Measurements from ENCODE around the gene LRRC4C. TPM values are rescaled to one million over a fixed set of nuclear protein-coding genes. Genes with fewer than 3 reads are reported as not detected.

The LRRC4C gene
- polyA plus RNA-seq, 1 experiment: not detected

DNA sequence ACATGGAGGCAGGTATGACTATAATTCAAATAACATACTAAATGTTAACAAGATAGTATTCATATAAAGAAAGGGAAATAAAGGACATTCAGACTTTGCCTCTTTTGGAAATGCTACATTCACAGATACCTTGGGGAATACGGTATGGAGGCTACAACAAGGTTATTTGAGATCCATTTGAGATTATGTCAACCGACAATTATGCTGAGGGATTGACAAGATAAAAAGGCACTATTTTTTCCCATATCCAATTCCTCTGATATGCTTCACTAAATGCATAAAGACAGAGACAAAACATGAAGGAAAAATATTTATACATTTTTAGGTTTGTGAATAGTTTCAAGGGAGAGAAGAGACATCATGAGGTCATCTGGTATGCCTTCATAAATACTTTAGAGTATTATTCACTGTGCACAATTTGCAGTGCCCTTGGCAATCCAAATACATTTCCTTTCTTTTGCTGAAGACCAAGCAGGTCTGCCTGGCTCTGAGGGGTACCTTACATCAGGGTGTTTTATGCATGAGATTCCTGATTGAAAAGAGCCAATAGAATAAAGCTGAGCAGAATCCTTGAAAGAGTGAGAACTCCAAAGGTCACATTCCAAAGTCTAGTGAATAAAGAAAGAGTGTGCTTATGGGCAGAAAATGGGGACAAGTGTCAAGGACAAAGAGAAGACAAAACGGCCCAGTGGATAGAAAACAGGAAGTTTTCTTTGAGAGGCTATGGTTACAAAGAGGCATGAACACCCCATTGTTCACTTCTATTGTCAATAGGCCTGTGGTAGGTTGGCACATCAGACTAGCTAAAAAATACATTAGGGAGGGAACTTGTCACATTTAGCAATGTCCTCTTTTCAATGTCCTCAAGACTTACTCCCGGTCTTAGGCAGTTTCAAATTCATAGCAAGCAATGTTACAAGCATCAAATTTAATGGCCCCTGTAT is 455.8 kb downstream of the LRRC4C start:
- POLR2A ChIA-PET: no interaction called here
- DNase-seq (ENCODE audit: low read depth): no peak
- CTCF ChIA-PET: no interaction called here
- TF ChIP-seq, protein P1, sequence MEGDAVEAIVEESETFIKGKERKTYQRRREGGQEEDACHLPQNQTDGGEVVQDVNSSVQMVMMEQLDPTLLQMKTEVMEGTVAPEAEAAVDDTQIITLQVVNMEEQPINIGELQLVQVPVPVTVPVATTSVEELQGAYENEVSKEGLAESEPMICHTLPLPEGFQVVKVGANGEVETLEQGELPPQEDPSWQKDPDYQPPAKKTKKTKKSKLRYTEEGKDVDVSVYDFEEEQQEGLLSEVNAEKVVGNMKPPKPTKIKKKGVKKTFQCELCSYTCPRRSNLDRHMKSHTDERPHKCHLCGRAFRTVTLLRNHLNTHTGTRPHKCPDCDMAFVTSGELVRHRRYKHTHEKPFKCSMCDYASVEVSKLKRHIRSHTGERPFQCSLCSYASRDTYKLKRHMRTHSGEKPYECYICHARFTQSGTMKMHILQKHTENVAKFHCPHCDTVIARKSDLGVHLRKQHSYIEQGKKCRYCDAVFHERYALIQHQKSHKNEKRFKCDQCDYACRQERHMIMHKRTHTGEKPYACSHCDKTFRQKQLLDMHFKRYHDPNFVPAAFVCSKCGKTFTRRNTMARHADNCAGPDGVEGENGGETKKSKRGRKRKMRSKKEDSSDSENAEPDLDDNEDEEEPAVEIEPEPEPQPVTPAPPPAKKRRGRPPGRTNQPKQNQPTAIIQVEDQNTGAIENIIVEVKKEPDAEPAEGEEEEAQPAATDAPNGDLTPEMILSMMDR (IDR thresholded peaks at IDR 0.05; ENCODE audit: insufficient read depth, low read depth, low read length): no peak
- no peak overlapping the region for H3K4me3 ChIP-seq (ENCODE audit: low read depth, low read length)
- no peaks in the 10 kb centered on the region for H3K36me3 ChIP-seq (ENCODE audit: control insufficient read depth, insufficient read depth, low read length)
- H3K27me3 ChIP-seq (ENCODE audit: control insufficient read depth, insufficient read depth, low read length): no peaks in the 10 kb centered on the region

DNA sequence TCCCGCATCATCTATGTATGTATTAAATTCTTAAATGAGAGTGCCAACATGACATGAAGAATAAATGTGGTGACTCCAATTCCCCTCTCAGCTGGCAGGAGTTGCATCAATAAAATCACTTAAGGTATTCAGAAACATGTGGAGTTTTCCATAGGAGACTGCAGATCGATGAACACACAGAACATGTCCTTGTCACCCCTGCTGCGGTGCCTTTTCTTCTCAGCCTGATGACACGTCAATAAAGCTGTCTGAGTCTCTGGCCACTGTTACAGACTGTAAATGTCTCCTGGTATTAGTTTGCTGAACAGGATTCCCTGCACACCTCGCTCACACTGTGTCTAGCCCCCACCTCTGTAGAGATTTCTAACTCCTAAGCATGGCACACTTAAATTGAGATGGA is 460.5 kb downstream of the LRRC4C start:
- Histone ChIP-seq H3K4me3 (ENCODE audit: low read depth, low read length) (no peak overlapping the region), H3K36me3 (ENCODE audit: control insufficient read depth, insufficient read depth, low read length) (no peaks in the 10 kb centered on the region), H3K27me3 (ENCODE audit: control insufficient read depth, insufficient read depth, low read length) (no peaks in the 10 kb centered on the region)
- ChIA-PET POLR2A (no interaction called here), CTCF (no interaction called here)
- no peak for DNase-seq (ENCODE audit: low read depth)
- TF ChIP-seq, protein P1 (IDR thresholded peaks at IDR 0.05; ENCODE audit: insufficient read depth, low read depth, low read length): no peak

DNA sequence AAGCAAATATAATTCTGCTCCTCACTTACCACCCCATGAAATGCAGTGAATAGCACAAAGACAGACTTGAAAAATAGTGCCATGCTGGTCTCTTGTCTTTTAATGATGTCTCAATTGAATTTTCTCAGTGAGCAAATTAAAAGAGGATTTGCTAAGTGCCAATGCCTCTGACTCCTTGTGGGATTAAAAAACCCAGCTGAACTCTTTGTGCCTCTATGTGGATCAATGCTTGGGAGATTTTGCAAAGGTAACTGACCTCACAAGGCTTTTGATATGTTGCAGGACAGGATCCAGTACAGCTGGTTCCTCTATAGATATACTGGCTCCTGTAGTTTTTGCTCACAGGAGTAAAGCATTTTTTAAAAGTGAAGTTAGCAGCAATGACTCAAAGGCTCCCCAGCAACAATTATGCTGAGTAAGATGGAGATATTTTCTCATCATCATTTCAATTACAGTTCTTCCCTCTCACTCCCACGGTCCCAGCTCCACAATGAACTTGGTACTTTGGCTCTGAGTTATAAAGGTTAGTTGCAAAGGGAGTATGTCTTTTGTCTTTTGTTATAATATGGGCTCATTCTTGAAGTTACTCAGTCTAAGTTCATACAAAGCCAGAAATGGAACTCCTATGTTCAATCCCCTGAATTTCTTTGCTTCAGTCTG is 471.5 kb downstream of the LRRC4C start:
- Histone ChIP-seq H3K27me3 (ENCODE audit: control insufficient read depth, insufficient read depth, low read length) (no peaks in the 10 kb centered on the region), H3K4me3 (ENCODE audit: low read depth, low read length) (no peak overlapping the region), H3K36me3 (ENCODE audit: control insufficient read depth, insufficient read depth, low read length) (no peaks in the 10 kb centered on the region)
- TF ChIP-seq, protein P1 (IDR thresholded peaks at IDR 0.05; ENCODE audit: insufficient read depth, low read depth, low read length): no peak
- ChIA-PET CTCF (no interaction called here), POLR2A (no interaction called here)
- no peak for DNase-seq (ENCODE audit: low read depth)

DNA sequence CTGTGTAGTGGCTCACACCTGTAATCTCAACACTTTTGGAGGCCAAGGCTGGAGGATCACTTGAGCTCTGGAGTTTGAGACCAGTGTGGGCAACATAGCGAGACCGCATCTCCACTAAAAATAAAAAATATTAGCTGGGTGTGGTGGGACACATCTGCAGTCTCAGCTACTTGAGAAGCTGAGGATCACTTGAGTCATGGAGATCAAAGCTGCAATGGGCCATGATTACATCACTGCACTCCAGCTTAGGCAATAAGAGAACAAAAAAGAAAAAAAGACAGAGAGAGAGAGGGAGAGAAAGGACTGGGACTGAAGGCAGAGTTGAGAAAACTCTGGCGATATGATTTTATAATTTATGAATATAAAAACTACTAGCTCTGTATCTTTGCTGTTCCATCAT is 473.1 kb downstream of the LRRC4C start:
- DNase-seq (ENCODE audit: low read depth): no peak
- H3K4me3 ChIP-seq (ENCODE audit: low read depth, low read length): no peak overlapping the region
- CTCF ChIA-PET: interaction anchor here (0.8 kb wide), 1 partner anchor 32 kb away, joined by 3 read pairs; no protein-coding TSS in a partner anchor
- no peaks in the 10 kb centered on the region for H3K27me3 ChIP-seq (ENCODE audit: control insufficient read depth, insufficient read depth, low read length)
- H3K36me3 ChIP-seq (ENCODE audit: control insufficient read depth, insufficient read depth, low read length): no peaks in the 10 kb centered on the region
- TF ChIP-seq, protein P1 (IDR thresholded peaks at IDR 0.05; ENCODE audit: insufficient read depth, low read depth, low read length): no peak
- POLR2A ChIA-PET: no interaction called here

DNA sequence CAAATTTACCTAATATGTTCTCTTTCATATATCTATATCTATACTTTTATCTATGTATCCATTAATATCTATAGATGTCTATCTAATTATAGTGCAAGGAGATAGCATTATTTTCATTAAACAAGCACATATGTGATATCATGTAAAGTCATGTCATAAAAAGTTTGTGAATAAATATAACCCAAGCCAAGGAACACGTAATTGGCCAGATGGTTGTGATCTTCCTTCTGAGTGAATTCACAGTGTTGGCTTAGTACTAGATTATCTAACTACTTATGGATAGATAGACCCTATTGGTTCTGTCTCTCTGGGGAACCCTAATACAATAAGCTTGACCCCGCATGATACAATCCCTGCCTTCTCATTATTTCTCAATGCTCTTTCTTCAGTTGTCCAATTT is 484.4 kb downstream of the LRRC4C start:
- ChIA-PET POLR2A (no interaction called here), CTCF (no interaction called here)
- TF ChIP-seq, protein P1 (IDR thresholded peaks at IDR 0.05; ENCODE audit: insufficient read depth, low read depth, low read length): no peak
- Histone ChIP-seq H3K36me3 (ENCODE audit: control insufficient read depth, insufficient read depth, low read length) (no peaks in the 10 kb centered on the region), H3K27me3 (ENCODE audit: control insufficient read depth, insufficient read depth, low read length) (no peaks in the 10 kb centered on the region), H3K4me3 (ENCODE audit: low read depth, low read length) (no peak overlapping the region)
- no peak for DNase-seq (ENCODE audit: low read depth)

Data from BJ (cell line).